ENCODE results near the gene SLC48A1. TPM values are rescaled to one million over a fixed set of nuclear protein-coding genes. Genes with fewer than 3 reads are reported as not detected.

The SLC48A1 gene
- total and polyA plus RNA-seq, 10 of the 15 experiments (the other 5 are each of a cell fraction or from before 2014, with no cell fraction given), result 1.1 to 4.9 (median 1.9) TPM

DNA sequence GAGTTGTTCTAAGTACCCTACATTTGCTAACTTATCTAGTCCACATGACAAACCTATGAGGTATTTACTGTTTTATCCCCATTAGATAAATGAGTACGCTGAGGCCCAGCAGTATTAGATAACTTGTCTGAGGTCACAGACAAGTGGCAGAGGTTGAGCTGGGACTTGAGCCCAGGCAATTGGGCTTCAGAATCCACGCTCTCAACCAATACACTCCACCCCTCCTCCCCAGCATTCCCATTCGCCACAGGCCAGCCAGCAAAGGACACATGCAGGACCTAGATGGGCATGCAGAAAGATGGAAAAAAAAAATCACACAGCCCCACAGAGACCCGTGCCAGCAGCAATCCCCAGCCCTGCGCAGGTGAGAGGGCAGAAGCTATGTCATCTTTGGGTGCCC lies 34.3 kb downstream of the SLC48A1 start:
- Histone ChIP-seq H3K27me3 (replicated peaks in 1 of 2; ENCODE audit: control insufficient read depth in 2 of 2, insufficient read depth in 2 of 2, low read length in 1 of 2) (no peaks in the 10 kb centered on the region; a peak in 2 of 4 replicates), H3K79me2 (ENCODE audit: control insufficient read depth, insufficient read depth, low read length) (peaks cover 10% of the 10 kb centered on the region), H3K4me2 (ENCODE audit: control insufficient read depth, insufficient read depth) (no peak overlapping the region), H3K4me3 (no peak overlapping the region), H3K27ac (ENCODE audit: control insufficient read depth, insufficient read depth) (no peak overlapping the region), H4K20me1 (ENCODE audit: control insufficient read depth, insufficient read depth) (no peaks in the 10 kb centered on the region), H3K9ac (ENCODE audit: control insufficient read depth, insufficient read depth, low read length) (no peak overlapping the region), H3K4me1 (ENCODE audit: control insufficient read depth, insufficient read depth, low read length) (peaks cover 64% of the 10 kb centered on the region), H2AFZ (ENCODE audit: control insufficient read depth, low read depth, low read length) (no peak overlapping the region), H3K36me3 (ENCODE audit: control insufficient read depth in 2 of 2, insufficient read depth in 2 of 2, low read length in 1 of 2) (no peaks in the 10 kb centered on the region; a peak in 1 of 4 replicates), H3K9me3 (replicated peaks; ENCODE audit: control insufficient read depth, insufficient read depth, low read length) (no peaks in the 10 kb centered on the region)
- FAIRE-seq (no peak), ATAC-seq (no peak), DNase-seq (ENCODE audit: low read depth, low spot score) (no peak)
- 79% methylated on average over 5 of the region's 5 CpGs for WGBS (ENCODE audit: insufficient coverage, insufficient replicate concordance, low lambda C conversion rate, missing lambda C conversion rate)
- ChIA-PET RAD21 (ENCODE audit: unreplicated experiment) (interaction anchor here (1.4 to 9.0 kb wide), 7 partner anchors 10 to 79 kb away, joined by 3 to 202 read pairs (median 5); partner anchors contain the start of gene HDAC7), POLR2A (interaction anchor here (1.0 to 2.3 kb wide), 5 partner anchors 24 to 76 kb away, joined by 3 to 11 read pairs (median 6); no protein-coding TSS in a partner anchor), CTCF (interaction anchor here (0.7 to 8.8 kb wide), 11 partner anchors 9 to 919 kb away, joined by 3 to 85 read pairs (median 13); no protein-coding TSS in a partner anchor), SMC1A (ENCODE audit: uncharacterized antibody, unreplicated experiment) (interaction anchor here (0.6 to 3.1 kb wide), 14 partner anchors 9 to 601 kb away, joined by 3 to 14 read pairs (median 4); no protein-coding TSS in a partner anchor)
- intact Hi-C loops (cut with micrococcal nuclease; ENCODE audit: unreplicated experiment), result no loop called here
- in situ Hi-C loops (cut with MboI), result no loop called here
- TF ChIP-seq NRF1 (conservative IDR thresholded peaks at IDR 0.05; ENCODE audit: low read depth, low read length) (no peak), IRF4 (IDR thresholded peaks at IDR 0.05; ENCODE audit: low read depth, low read length) (no peak), MTA3 (IDR thresholded peaks at IDR 0.05; ENCODE audit: borderline replicate concordance, low read length) (no peak), NFYB (IDR thresholded peaks at IDR 0.05; ENCODE audit: insufficient read depth, low read depth, low read length) (no peak), TARDBP (IDR thresholded peaks at IDR 0.05; ENCODE audit: borderline replicate concordance) (no peak)
- TF ChIP-seq, protein P1, sequence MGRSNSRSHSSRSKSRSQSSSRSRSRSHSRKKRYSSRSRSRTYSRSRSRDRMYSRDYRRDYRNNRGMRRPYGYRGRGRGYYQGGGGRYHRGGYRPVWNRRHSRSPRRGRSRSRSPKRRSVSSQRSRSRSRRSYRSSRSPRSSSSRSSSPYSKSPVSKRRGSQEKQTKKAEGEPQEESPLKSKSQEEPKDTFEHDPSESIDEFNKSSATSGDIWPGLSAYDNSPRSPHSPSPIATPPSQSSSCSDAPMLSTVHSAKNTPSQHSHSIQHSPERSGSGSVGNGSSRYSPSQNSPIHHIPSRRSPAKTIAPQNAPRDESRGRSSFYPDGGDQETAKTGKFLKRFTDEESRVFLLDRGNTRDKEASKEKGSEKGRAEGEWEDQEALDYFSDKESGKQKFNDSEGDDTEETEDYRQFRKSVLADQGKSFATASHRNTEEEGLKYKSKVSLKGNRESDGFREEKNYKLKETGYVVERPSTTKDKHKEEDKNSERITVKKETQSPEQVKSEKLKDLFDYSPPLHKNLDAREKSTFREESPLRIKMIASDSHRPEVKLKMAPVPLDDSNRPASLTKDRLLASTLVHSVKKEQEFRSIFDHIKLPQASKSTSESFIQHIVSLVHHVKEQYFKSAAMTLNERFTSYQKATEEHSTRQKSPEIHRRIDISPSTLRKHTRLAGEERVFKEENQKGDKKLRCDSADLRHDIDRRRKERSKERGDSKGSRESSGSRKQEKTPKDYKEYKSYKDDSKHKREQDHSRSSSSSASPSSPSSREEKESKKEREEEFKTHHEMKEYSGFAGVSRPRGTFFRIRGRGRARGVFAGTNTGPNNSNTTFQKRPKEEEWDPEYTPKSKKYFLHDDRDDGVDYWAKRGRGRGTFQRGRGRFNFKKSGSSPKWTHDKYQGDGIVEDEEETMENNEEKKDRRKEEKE (IDR thresholded peaks at IDR 0.05), result no peak
- TF ChIP-seq, protein P2, sequence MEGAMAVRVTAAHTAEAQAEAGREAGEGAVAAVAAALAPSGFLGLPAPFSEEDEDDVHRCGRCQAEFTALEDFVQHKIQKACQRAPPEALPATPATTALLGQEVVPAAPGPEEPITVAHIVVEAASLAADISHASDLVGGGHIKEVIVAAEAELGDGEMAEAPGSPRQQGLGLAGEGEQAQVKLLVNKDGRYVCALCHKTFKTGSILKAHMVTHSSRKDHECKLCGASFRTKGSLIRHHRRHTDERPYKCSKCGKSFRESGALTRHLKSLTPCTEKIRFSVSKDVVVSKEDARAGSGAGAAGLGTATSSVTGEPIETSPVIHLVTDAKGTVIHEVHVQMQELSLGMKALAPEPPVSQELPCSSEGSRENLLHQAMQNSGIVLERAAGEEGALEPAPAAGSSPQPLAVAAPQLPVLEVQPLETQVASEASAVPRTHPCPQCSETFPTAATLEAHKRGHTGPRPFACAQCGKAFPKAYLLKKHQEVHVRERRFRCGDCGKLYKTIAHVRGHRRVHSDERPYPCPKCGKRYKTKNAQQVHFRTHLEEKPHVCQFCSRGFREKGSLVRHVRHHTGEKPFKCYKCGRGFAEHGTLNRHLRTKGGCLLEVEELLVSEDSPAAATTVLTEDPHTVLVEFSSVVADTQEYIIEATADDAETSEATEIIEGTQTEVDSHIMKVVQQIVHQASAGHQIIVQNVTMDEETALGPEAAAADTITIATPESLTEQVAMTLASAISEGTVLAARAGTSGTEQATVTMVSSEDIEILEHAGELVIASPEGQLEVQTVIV (IDR thresholded peaks at IDR 0.05; ENCODE audit: borderline replicate concordance, partially characterized antibody), result no peak
- no TSS peak for BruUV-seq (replicated peaks)
